Fibroblast of skin of left quadriceps (primary cell): ENCODE measurements around the gene PEX11A.

Experiments
- DNase-seq, 2 experiments: peaks; one replicate each; pipeline ENCODE4 v3.0.0-alpha.2; 2013; ENCODE audit warnings: low read depth in 2 of 2

The PEX11A gene

DNA sequence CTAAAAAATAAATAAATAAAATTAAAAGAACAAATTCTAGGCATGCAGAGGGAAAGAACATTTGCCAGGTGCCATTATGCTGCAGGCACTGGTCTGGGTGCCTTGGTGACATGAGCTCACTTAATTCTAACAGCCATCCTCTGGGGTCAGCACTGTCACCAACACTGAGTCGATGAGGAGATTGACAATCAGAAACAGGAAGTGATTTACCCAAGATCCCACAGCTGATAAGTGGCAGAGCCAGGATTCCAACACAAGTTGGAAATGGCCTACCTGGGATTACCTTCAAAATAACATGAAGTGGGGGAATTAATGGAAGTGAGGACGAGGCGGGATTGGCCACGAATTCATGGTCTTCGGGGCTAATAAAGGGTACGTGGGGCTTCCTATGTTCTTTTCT, 14.9 kb downstream of the PEX11A start:
- no peak for DNase-seq

DNA sequence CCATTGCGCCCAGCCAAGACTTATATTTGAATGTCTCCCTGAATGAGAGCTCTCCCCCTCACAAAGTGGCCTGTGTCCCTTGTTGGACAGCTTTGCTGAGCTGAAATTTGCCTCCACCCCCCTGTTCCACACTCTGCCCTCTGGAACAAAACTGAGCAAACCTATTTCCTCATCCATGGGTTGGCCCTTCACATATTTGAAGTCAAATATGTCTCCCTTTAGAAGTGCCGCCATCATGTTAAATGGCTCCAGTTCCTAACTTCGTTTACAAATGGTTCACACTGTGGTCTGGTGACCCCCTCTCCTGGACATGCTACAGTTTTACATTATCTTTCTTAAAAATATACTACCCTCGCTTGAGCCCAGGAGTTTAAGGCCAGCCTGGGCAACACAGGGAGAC, 16.0 kb downstream of the PEX11A start:
- no peak for DNase-seq

DNA sequence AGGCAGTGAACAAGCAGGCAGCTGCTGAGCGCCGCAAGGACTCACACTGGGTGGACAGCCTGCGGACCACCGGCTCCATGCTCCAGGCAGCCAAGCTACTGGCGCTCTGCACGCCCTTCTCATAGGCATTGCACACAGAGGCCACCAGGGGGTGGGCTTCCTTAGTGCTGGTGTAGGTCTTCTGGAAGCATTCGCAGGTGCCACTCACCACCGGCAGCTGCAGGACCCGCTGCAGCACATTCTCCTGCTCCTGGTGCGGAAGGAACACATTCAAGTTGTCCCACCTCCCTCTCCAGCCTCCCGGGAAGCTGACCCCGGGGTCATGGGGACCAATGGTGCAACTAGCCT, 17.4 kb downstream of the PEX11A start:
- no peak for DNase-seq

DNA sequence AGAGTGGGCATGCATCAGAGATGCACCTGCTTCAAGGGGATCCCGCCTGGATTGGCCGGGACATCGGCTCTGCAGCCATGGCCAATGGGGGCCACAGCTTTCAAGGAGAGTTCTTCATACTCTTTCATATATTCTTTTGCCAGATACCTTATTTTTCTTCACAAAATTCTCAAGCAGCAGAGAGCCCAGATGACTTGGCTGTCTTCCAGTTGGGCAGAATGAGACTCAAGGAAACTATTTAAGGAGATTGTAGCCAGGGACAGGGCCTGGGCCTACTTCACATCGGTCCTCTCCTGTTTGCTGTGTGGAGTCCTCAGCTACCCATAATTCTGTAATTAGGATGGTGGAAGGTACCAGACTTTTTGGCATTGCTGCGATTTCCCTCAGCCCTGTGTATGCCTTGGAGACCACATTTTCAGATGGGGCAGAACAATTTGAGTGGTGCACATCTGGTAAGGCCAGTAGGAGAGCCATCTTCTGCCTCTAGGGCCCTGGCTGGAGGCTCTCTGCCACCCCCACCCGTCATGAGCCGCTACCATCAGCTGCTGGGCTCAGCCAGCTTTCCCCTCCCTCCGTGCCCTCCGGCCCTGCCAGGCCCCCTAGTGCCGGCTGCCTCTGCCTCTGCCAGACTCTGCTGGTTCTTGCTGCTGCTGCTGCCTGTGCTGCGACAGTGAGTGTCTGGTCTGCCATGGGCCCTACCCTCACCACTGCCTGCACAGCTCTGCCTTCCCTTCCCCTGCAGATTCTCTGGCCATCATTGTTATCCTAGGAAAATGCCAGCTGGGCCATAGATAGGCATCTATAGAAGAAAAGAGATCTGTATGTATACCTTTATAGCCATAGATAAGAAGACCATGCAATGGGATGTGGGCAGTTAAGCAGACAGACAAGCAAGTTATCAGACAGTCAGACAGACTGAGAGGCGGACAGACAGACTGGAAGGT, 18.1 kb downstream of the PEX11A start:
- DNase-seq: no peak

DNA sequence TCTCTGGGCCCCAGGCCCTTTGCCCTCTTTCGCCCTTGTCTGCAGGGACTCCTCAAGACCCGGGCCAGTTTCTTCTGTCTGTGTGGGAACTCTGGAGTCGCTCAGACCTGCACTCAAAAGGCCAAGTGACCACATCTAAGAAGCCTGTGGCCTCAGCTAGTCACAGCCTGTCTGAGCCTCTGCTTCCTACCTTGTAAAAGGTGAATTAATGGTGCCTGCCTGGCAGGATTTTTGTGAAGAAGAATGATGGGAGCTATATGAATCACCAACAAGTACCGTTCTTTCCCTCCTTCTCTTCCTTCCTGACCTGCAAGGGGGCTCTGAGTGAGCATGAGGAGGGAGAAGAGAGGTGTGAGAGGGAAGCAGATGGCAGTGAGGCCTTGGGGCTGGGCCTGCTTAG, 18.9 kb downstream of the PEX11A start:
- DNase-seq: no peak

DNA sequence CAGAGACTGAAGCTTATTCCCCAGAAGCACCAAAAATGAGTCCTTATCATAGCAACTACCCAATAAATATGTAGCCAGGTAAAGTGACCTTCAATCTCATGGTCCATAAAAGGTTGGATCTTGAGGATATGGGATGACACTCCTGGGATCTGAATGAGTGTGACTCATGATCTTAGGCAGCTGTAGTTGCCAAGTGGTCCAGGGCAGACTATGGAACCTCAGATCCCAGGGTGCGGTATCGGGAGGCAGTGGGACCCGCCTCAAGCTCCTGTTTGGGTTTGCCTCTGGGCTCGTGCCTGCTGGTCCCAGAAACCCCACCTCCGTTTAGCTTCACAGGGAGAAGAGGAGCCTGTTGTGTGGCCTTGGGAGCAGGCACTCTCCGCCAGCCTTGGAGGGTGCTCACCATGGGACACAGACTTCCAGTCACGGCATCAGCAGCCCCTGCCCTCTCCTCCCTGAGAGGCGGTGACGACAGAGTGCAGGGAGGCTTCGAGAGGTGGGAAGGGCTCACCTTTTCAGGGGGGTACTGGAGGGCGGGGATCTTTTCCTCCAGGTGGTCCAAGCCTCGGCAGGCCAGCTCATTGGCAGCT, 19.5 kb downstream of the PEX11A start:
- DNase-seq: no peak

DNA sequence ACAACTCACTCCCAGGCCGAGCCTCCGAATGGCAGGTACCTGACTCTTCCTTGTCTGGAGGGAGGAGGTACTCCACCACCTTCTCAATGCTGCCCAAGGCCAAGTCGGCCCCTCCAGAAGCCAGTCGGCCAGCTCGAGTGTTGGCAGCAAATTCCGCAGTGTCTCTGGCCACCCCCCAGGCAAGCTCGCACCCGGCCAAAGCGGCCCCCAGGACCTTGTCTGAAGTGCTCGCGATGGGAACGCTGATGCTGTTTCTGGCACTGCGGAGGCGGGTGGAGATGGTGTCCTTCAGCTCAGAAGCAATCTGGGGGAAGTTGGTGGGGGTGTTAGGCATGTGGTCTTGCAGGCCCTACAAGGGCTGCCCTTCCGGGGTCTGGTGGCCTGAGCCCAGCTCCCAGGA, 20.6 kb downstream of the PEX11A start:
- no peak for DNase-seq

DNA sequence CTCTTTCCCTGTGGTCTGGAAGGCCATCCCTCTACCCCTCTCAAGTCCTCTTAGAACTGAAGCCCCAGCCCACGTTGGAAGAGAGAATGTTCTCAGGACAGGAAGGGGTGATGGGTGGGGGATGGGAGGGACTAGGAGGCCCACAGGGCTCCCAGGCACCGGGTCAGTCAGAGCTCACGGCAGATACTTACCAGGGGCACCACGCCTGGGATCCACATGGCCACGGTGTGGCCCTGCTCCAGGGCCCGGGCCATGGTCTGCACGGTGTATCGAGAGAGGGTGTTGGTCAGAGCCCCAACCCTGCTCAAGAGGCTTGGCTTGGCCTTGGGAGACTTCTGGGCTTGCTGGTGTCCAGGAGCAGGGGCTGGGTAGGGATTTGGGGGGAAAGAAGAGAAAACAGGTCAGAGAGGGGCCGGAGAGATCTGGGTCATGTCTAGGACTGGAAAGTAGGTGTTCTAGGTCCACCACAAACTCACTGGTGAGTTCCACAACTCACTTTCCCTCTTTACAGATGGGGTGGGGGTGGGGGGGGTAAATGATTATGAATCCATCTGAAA, 21.2 kb downstream of the PEX11A start:
- DNase-seq: no peak

DNA sequence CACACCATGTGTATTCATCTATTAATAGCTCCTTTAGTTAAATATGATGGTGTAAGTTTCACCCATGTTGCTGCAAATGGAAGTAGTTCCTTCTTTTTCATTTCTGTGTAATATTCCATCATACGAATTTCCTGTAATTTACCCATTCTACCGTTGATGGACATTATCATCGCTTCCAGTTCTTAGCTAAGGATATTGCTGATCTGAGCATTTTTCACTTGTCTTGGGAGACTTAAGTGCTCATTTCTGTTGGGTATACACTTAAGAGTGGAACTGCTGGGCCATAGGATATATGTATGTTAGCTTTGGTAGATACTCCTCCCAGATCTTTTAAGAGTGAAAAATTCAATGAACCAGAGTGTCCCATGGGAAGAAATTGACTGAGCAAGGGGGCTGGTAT, 22.4 kb downstream of the PEX11A start:
- DNase-seq: no peak

DNA sequence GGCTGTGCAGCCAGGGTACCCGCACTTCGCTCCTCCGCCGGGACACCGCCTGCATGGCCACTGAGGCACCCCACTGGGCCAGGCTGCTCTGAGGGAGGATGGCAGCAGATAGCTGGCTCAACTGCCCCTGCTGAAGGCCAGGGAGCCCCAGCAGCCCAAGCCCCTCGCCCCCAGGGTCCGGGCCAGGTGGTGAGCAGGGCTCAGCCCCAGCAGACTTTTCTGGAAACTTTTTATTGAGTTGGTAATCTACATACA, 22.9 kb downstream of the PEX11A start:
- no peak for DNase-seq

DNA sequence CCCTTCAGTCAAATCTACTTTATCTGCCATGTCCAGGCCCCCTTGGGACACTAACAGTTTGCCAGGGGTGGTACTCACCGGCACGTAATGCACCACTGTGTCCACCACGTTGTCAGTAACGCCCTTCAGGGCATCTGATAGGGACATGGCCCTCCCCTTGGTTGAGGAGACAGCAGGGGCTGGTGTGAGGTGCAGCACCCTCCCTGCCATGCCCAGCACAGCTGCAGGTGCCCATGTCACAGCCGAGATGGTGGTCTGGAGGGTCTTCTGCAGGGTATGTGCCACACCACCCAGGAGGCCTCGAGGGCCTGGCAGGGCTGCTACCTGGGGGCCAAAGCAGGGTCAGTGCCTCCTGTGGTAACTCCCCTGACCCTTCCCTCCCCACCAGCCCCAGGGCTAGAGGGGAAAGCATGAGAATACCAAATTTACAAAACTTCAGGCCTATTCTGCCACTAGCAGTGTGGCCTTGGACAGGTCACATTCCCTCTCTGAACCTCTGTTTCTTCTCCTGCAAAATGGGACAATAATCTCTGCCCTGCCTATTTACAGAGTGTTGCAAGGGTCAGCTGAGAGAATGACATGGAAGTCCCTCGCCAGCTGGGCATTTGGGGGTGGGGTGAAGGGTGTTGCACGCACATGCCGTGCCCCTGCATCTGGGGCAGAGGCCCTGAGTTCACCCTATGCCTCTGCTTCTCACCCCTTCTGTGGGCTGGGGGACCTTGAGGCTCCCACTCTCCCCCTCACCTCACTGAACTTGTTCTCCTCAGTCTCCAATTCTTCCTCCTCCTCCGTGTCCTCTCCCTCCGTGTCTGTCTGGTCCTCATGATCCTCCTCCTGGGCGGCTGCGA, 23.5 kb downstream of the PEX11A start:
- DNase-seq: no peak

DNA sequence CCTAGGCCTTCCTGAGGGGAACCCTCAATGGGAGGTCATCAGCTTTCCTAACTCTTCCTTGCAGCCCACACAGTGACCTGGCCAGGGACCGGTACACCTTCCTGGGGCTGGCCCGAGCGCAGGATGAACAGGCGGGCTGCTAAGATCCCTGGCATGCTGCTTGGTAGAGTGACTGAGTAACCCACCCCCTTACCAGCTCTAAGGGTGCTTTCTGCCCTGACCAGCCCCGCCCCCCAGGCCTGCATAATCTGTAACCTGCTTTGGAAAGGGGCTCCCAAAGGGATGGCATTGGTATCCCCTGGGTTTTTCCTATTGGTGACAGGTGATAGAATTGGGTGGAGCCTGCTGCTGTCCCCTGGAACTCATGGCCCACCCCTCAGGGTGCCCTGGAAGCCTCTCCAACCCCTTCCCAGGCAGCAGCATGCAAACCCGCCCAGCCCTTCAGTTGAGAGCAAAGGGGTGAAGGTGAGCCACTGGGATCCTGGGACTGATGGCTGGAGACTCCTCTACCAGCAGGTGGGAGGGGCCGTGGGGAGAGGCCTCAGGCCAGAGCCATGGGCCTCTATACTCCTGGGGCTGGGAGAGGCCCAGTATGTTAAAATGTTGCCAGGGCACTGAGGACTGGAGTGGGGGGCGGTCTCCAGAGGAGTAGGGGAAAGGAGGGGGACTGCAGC, 24.2 kb downstream of the PEX11A start:
- DNase-seq: no peak

DNA sequence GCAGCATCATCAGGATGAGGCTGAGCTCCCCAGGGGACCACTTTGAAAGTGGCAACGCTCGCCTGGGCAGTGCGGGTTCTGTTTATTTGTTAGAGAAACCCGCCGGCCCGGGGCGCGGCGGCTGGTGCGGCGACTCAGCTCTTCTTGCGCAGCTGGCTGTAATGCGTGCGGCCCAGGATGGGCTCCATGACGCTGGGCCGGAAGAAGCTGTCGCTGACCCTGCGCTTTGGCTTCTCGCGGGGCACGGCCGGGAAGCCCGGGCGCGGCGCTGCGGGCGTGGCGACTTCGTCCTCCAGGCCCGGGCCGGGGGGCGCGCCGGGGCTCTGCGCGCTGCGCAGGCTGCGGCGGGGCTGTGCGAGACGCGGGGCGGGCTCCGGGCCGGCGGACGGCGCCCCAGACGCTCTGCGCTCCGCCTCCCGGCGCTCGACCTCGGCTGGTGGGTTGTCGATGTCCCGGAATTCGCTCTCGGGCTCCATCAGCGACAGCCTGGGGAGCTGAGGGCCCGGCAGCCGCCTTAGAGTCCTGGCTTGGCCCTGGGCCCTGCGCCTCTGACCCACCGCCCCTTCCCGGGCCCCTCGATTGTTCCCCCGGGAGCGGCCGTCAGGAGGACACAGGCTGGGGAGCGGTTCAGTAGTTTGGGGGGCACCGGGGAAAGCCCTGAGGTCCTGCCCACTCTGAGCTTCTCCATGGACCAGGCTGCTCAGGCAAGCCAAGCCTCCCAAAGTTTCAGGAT, 24.9 kb downstream of the PEX11A start:
- DNase-seq: no peak

DNA sequence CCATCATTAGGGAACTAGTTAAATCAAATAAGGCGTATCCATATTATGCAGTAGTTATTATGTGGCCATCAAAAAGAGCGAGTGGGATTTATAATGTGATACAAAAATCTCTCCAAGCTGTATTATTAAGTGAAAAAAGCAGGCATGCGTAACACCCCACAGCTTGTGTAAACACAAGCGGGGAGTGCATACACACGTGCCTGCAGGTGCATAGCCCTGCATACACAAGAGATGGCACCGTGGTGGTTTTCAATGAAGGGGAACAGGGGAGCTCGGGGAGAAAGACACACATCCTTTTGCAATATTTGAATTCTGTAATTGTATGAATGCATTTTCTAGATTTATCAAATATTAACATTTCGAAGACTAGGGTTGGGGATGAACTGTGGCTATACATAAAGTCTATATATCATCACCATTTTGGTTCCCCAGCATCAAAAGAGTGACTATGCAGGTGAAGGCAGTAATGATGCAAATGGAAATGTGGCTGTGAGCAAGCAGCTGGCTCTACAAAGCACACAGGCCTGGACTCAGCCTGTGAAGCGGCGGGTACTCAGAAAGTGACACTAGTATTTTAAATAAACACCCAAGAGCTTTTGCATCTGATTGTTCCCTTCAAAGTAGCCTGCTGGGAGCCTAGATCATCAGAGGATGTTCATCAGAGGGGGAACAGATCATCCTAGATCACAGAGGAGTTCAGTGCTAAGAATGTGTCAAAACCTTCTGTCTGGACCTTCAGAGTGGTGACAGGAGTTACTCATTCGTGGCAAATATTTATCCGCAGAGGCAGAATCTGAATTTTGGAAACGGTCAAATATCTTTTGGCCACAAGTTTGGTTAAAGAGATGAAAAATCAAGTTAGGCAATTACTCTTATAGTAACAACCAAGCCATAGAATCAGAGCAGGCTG, 25.9 kb downstream of the PEX11A start:
- no peak for DNase-seq

DNA sequence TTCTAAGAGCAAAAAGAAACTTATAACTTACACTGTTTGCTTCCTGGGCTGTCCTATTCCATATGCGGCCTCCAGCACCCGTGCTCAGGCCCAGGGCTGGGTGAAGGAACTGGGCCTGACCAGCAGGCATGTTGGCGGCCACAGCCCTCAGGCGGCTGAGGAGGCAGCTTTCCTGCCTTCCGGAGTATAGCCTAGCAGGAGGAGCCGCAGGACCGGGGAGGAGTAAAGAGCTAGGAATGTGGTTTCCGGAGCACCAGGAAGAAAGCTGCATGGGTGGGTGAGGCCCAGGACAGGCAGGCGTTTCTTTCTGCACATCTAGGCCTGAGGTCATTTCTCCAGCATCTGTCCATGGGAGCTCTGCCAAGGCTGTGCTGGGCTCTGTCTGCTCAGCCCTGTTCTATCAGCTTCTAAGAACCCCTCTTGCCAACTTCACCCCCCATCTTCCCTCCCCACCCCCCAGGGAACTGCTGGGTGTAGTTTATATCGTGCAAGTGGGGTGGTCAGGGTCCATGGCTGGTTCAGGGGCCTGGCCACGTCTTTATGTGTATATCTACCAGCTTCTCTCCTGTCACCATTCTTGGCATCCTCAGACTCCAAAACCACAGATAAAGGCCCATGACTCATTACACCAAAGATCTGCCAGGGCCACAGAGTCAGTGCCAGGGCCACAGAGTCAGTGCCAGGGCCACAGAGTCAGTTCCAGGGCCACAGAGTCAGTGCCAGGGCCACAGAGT, 27.5 kb downstream of the PEX11A start:
- peak; percentile 75 for DNase-seq

DNA sequence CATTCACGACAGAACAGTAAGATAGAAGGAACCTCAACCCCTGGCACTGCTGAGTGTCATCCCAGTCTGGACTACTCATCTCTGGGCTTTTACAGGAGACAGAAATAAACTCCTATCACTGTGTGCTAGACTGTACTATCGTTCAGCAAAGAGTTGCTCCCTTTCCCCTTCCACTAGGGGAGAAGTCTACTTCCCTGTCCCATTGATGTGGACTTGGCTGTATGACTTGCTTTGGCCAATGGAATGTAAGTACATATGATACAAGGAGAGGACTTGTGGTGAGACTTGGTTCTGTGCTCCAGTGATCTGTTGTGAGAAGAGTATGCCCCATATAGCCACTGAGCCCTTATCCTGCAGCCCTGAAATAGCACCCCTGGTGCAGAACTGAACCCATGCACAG, 30.0 kb downstream of the PEX11A start:
- DNase-seq: no peak

DNA sequence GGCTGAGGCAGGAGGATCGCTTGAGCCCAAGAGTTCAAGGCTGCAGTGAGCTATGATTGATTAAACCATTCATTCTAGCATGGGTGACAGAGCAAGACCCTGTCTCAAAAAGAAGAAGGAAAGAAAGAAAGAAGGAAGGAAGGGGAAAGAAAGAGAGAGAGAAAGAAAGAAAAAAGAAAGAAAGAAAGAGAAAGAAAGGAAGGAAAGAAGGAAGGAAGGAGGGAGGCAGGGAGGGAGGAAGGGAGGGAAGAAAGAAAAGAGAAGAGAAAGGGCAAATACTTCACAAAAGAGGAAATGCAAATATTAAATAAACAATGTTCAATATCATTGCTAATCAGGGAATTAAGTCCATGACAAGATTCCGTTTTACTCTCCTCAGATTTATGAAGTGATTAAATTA, 31.3 kb downstream of the PEX11A start:
- no peak for DNase-seq

DNA sequence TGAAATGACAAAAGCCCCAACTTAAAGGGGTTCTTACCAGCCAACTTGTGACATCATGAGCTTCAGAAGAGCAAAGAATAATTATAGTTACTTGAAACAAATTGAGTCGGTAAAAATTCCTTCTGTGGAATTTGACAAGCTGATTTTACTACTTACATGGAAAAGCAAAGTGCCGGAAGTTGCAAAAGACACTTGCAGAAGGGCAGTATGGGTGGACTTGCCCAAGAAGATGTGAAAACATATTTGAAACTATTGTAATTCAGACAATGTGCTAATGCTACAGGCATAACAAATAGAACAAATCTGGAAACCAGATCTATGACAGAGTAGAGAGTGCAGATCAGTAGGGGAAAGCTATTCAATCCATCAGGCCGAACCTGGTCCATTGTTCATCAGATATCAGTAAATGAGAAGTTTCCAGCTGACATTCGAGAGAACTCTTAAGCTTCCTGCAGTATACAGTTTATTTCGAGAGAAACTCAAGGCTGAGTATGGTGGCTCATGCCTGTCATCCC, 32.8 kb downstream of the PEX11A start:
- no peak for DNase-seq

DNA sequence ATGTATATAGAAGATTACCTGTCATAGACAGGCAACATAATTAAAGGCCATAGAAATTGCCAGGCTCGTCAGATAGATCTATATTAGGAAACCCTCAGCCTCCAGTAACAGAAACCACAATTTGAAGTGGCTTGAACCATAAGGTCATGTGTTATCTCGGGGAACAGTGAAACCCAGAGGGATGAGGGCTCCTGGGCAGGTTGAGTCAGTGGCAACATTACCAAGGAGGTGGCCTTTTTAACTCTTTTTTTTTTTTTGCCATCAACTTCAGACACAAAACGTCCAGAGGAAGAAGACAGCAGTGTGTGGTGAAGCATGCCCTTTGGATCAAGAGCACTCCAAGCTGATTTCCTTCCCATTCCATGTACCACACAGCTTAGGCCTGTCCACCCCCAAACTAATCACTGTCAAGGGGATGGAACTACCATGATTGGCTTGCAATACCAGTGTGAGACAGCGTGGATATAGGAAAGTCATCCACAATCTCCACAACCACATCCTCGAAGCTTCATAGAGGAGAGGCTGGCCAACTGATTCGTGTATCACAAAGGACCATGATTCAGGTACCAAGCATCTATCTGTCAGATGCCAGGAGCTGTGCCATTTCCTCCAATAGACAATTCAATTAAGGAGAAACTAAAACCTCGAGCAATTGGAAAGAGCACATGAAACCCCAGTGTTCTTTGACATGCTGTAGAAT, 34.3 kb downstream of the PEX11A start:
- DNase-seq: no peak
